OCI-LY1 (cell line): ENCODE data around the gene DNM2.

Source experiments
- EZH2 ChIP-seq: fragments of 200-600 bp; sonication (generic), shearing (Covaris generic); IDR thresholded peaks from 2 replicates; pipeline ENCODE4 v1.8.0; 2017; ENCODE audit warnings: borderline replicate concordance, mixed run types, mild to moderate bottlenecking, antibody characterized with exemption, low read length, moderate library complexity, mixed read lengths
- TF ChIP-seq, protein P1 (sequence below): fragments of 200-600 bp; sonication (generic), shearing (Covaris generic); IDR thresholded peaks from 2 replicates; pipeline ENCODE4 v1.5.1; 2017; ENCODE audit warnings: mild to moderate bottlenecking, antibody characterized with exemption, low read length, moderate library complexity, mixed read lengths

DNA sequence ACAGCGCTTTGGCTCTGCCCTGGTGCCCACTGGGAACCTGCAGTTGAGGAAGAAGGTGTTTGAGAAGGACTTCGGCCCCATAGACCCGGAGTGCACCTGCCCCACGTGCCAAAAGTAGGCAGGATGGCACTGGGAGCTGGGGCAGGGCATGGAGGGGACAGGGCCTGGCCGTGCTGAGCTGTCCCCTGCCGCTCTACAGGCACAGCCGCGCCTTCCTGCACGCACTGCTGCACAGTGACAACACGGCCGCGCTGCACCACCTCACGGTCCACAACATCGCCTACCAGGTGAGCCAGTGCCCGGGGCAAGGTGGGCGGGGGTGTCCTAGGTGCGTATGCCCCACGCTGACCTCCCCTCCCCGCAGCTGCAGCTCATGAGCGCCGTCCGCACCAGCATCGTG, 5.1 kb upstream of the DNM2 start:
- TF ChIP-seq, protein P1, sequence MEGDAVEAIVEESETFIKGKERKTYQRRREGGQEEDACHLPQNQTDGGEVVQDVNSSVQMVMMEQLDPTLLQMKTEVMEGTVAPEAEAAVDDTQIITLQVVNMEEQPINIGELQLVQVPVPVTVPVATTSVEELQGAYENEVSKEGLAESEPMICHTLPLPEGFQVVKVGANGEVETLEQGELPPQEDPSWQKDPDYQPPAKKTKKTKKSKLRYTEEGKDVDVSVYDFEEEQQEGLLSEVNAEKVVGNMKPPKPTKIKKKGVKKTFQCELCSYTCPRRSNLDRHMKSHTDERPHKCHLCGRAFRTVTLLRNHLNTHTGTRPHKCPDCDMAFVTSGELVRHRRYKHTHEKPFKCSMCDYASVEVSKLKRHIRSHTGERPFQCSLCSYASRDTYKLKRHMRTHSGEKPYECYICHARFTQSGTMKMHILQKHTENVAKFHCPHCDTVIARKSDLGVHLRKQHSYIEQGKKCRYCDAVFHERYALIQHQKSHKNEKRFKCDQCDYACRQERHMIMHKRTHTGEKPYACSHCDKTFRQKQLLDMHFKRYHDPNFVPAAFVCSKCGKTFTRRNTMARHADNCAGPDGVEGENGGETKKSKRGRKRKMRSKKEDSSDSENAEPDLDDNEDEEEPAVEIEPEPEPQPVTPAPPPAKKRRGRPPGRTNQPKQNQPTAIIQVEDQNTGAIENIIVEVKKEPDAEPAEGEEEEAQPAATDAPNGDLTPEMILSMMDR = no peak
- no peak for TF ChIP-seq EZH2
